Loucy (cell line): Measurements from ENCODE around the gene FREM1.

Experiments
- EZH2phosphoT487 ChIP-seq: fragments of 200-600 bp; IDR thresholded peaks from 2 replicates; pipeline ENCODE4 v1.6.1; 2018; ENCODE audit warnings: antibody characterized with exemption, mild to moderate bottlenecking, moderate library complexity, borderline replicate concordance
- TF ChIP-seq, protein P1 (sequence below): fragments of 200-600 bp; sonication (generic); conservative IDR thresholded peaks from 2 replicates; pipeline ENCODE4 v1.5.1; 2014; ENCODE audit warnings: mild to moderate bottlenecking, antibody characterized with exemption, low read length

GRCh38 chr9:14838701-14839100, 71.5 kb downstream of the FREM1 start:
- TF ChIP-seq EZH2phosphoT487 = no peak
- TF ChIP-seq, protein P1, sequence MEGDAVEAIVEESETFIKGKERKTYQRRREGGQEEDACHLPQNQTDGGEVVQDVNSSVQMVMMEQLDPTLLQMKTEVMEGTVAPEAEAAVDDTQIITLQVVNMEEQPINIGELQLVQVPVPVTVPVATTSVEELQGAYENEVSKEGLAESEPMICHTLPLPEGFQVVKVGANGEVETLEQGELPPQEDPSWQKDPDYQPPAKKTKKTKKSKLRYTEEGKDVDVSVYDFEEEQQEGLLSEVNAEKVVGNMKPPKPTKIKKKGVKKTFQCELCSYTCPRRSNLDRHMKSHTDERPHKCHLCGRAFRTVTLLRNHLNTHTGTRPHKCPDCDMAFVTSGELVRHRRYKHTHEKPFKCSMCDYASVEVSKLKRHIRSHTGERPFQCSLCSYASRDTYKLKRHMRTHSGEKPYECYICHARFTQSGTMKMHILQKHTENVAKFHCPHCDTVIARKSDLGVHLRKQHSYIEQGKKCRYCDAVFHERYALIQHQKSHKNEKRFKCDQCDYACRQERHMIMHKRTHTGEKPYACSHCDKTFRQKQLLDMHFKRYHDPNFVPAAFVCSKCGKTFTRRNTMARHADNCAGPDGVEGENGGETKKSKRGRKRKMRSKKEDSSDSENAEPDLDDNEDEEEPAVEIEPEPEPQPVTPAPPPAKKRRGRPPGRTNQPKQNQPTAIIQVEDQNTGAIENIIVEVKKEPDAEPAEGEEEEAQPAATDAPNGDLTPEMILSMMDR = no peak
